Upper lobe of left lung (tissue), 4 donors: Measurements from ENCODE around the gene DOK4.

Experiments used
- CTCF ChIP-seq, 6 experiments: fragments of 450-650 bp in 4 of 6; fragments of 200-600 bp in 2 of 6; sonication (generic) in 2 of 6; IDR thresholded peaks; one replicate each; pipeline ENCODE4 v1.5.1; 2016 to 2019; ENCODE audit warnings: antibody characterized with exemption in 6 of 6
- POLR2A ChIP-seq, 4 donors: fragments of 450-650 bp; IDR thresholded peaks; one replicate each; pipeline ENCODE4 v1.5.1; 2016 to 2017; ENCODE audit warnings: antibody characterized with exemption in 4 of 4, mild to moderate bottlenecking in 2 of 4
- POLR2AphosphoS5 ChIP-seq, 2 donors: sonication (generic); formaldehyde crosslinking; IDR thresholded peaks; one replicate each; pipeline ENCODE4 v1.5.1; 2017; ENCODE audit warnings: antibody characterized with exemption in 2 of 2

GRCh38 chr16:57424583-57424982 is 61.7 kb downstream of the DOK4 start:
- TF ChIP-seq CTCF (IDR thresholded peaks at IDR 0.05): no peak
- no peak for TF ChIP-seq POLR2AphosphoS5 (IDR thresholded peaks at IDR 0.05)
- TF ChIP-seq POLR2A (IDR thresholded peaks at IDR 0.05): no peak
